ENCODE measurements around the gene HPCAL1. TPM values are rescaled to one million over a fixed set of nuclear protein-coding genes. Genes with fewer than 3 reads are reported as not detected.

HPCAL1 gene
- total RNA-seq, 1 experiment from 2014 or later, result 5.0 TPM

- no peaks in the 10 kb centered on the region for H3K79me2 ChIP-seq (ENCODE audit: low read length)
- no peak overlapping the region for H3K4me2 ChIP-seq (ENCODE audit: low read depth, low read length, poor library complexity, severe bottlenecking)
- DNase-seq, result no peak
- H3K9ac ChIP-seq (ENCODE audit: low read length), result no peak overlapping the region
- no peaks in the 10 kb centered on the region for H3K9me3 ChIP-seq (ENCODE audit: low read length)
- H2AFZ ChIP-seq (ENCODE audit: low read length), result no peak overlapping the region
- H3K36me3 ChIP-seq (ENCODE audit: insufficient read depth, low read length), result no peaks in the 10 kb centered on the region
- no peak overlapping the region for H3K27ac ChIP-seq (ENCODE audit: low read length)
- H3K27me3 ChIP-seq (ENCODE audit: low read length), result no peaks in the 10 kb centered on the region; the same call in 1 of the 2 replicates
- H3K4me1 ChIP-seq (ENCODE audit: low read length), result peaks cover 24% of the 10 kb centered on the region
- no peak overlapping the region for H3K4me3 ChIP-seq (ENCODE audit: low read length)
- H4K20me1 ChIP-seq (ENCODE audit: insufficient read depth, low read depth, low read length), result 0 out of 2 replicates have a peak, but pooled peaks cover 10% of the 10 kb centered on the region
- no peaks in the 10 kb centered on the region for H3K9me2 ChIP-seq (replicated peaks; ENCODE audit: insufficient read depth, low read length)
These were observed 26.2 kb downstream of the HPCAL1 start for GRCh38 chr2:10328670-10329579.

- H3K4me2 ChIP-seq (ENCODE audit: low read depth, low read length, poor library complexity, severe bottlenecking), result no peak overlapping the region
- no peak overlapping the region for H3K27ac ChIP-seq (ENCODE audit: low read length)
- no peaks in the 10 kb centered on the region for H3K36me3 ChIP-seq (ENCODE audit: insufficient read depth, low read length)
- H3K4me3 ChIP-seq (ENCODE audit: low read length), result no peak overlapping the region
- H3K9me3 ChIP-seq (ENCODE audit: low read length), result no peaks in the 10 kb centered on the region
- no peak overlapping the region for H3K9ac ChIP-seq (ENCODE audit: low read length)
- H2AFZ ChIP-seq (ENCODE audit: low read length), result no peak overlapping the region
- no peaks in the 10 kb centered on the region for H3K79me2 ChIP-seq (ENCODE audit: low read length)
- no peaks in the 10 kb centered on the region; the same call in 1 of the 2 replicates for H3K27me3 ChIP-seq (ENCODE audit: low read length)
- 0 out of 2 replicates have a peak, but pooled peaks cover 10% of the 10 kb centered on the region for H4K20me1 ChIP-seq (ENCODE audit: insufficient read depth, low read depth, low read length)
- no peak for DNase-seq
- H3K4me1 ChIP-seq (ENCODE audit: low read length), result peaks cover 24% of the 10 kb centered on the region
- H3K9me2 ChIP-seq (replicated peaks; ENCODE audit: insufficient read depth, low read length), result no peaks in the 10 kb centered on the region
These were observed 26.8 kb downstream of the HPCAL1 start for GRCh38 chr2:10329580-10329879.

GRCh38 chr2:10329880-10330699, 27.4 kb downstream of the HPCAL1 start:
- Histone ChIP-seq H3K9ac (ENCODE audit: low read length) (no peak overlapping the region), H3K9me2 (replicated peaks; ENCODE audit: insufficient read depth, low read length) (no peaks in the 10 kb centered on the region), H3K4me1 (ENCODE audit: low read length) (peaks cover 24% of the 10 kb centered on the region), H3K27ac (ENCODE audit: low read length) (no peak overlapping the region), H4K20me1 (ENCODE audit: insufficient read depth, low read depth, low read length) (0 out of 2 replicates have a peak, but pooled peaks cover 10% of the 10 kb centered on the region), H3K36me3 (ENCODE audit: insufficient read depth, low read length) (no peaks in the 10 kb centered on the region), H3K79me2 (ENCODE audit: low read length) (no peaks in the 10 kb centered on the region), H3K9me3 (ENCODE audit: low read length) (no peaks in the 10 kb centered on the region), H2AFZ (ENCODE audit: low read length) (no peak overlapping the region), H3K27me3 (ENCODE audit: low read length) (no peaks in the 10 kb centered on the region; the same call in 1 of the 2 replicates), H3K4me2 (ENCODE audit: low read depth, low read length, poor library complexity, severe bottlenecking) (no peak overlapping the region), H3K4me3 (ENCODE audit: low read length) (no peak overlapping the region)
- no peak for DNase-seq

- H3K4me3 ChIP-seq (ENCODE audit: low read length), result peak overlapping the region; percentile 38; the same call in 1 of the 2 replicates
- H3K4me1 ChIP-seq (ENCODE audit: low read length), result peaks cover 24% of the 10 kb centered on the region
- H3K9me2 ChIP-seq (replicated peaks; ENCODE audit: insufficient read depth, low read length), result no peaks in the 10 kb centered on the region
- H3K4me2 ChIP-seq (ENCODE audit: low read depth, low read length, poor library complexity, severe bottlenecking), result peak overlapping the region; percentile 40
- H2AFZ ChIP-seq (ENCODE audit: low read length), result no peak overlapping the region
- no peaks in the 10 kb centered on the region for H3K79me2 ChIP-seq (ENCODE audit: low read length)
- H3K27ac ChIP-seq (ENCODE audit: low read length), result no peak overlapping the region
- H3K27me3 ChIP-seq (ENCODE audit: low read length), result no peaks in the 10 kb centered on the region; the same call in 1 of the 2 replicates
- H3K36me3 ChIP-seq (ENCODE audit: insufficient read depth, low read length), result no peaks in the 10 kb centered on the region
- H3K9ac ChIP-seq (ENCODE audit: low read length), result no peak overlapping the region
- H3K9me3 ChIP-seq (ENCODE audit: low read length), result no peaks in the 10 kb centered on the region
- H4K20me1 ChIP-seq (ENCODE audit: insufficient read depth, low read depth, low read length), result 0 out of 2 replicates have a peak, but pooled peaks cover 10% of the 10 kb centered on the region
- DNase-seq, result no peak
These were observed 28.0 kb downstream of the HPCAL1 start for GRCh38 chr2:10330700-10331026.

GRCh38 chr2:10331027-10331701, 28.5 kb downstream of the HPCAL1 start:
- peak overlapping the region; percentile 48 for H3K9ac ChIP-seq (ENCODE audit: low read length)
- H3K4me1 ChIP-seq (ENCODE audit: low read length), result peaks cover 24% of the 10 kb centered on the region
- H3K4me3 ChIP-seq (ENCODE audit: low read length), result peak overlapping the region; percentile 38; the same call in 1 of the 2 replicates
- peak overlapping the region; percentile 36; the same call in 1 of the 2 replicates for H2AFZ ChIP-seq (ENCODE audit: low read length)
- H3K36me3 ChIP-seq (ENCODE audit: insufficient read depth, low read length), result no peaks in the 10 kb centered on the region
- 0 out of 2 replicates have a peak, but pooled peaks cover 10% of the 10 kb centered on the region for H4K20me1 ChIP-seq (ENCODE audit: insufficient read depth, low read depth, low read length)
- H3K9me2 ChIP-seq (replicated peaks; ENCODE audit: insufficient read depth, low read length), result no peaks in the 10 kb centered on the region
- peak overlapping the region; percentile 40 for H3K4me2 ChIP-seq (ENCODE audit: low read depth, low read length, poor library complexity, severe bottlenecking)
- no peaks in the 10 kb centered on the region for H3K79me2 ChIP-seq (ENCODE audit: low read length)
- no peak for DNase-seq
- H3K9me3 ChIP-seq (ENCODE audit: low read length), result no peaks in the 10 kb centered on the region
- no peaks in the 10 kb centered on the region; the same call in 1 of the 2 replicates for H3K27me3 ChIP-seq (ENCODE audit: low read length)
- no peak overlapping the region for H3K27ac ChIP-seq (ENCODE audit: low read length)

GRCh38 chr2:10331702-10332401, 29.1 kb downstream of the HPCAL1 start:
- Histone ChIP-seq H3K4me3 (ENCODE audit: low read length) (peak overlapping the region; percentile 38; the same call in 1 of the 2 replicates), H3K9me3 (ENCODE audit: low read length) (no peaks in the 10 kb centered on the region), H3K4me2 (ENCODE audit: low read depth, low read length, poor library complexity, severe bottlenecking) (peak overlapping the region; percentile 40), H3K9ac (ENCODE audit: low read length) (peak overlapping the region; percentile 48; the same call in 1 of the 2 replicates), H3K79me2 (ENCODE audit: low read length) (no peaks in the 10 kb centered on the region), H3K4me1 (ENCODE audit: low read length) (peaks cover 24% of the 10 kb centered on the region), H3K27ac (ENCODE audit: low read length) (no peak overlapping the region), H3K36me3 (ENCODE audit: insufficient read depth, low read length) (no peaks in the 10 kb centered on the region), H3K9me2 (replicated peaks; ENCODE audit: insufficient read depth, low read length) (no peaks in the 10 kb centered on the region), H3K27me3 (ENCODE audit: low read length) (no peaks in the 10 kb centered on the region; the same call in 1 of the 2 replicates), H4K20me1 (ENCODE audit: insufficient read depth, low read depth, low read length) (0 out of 2 replicates have a peak, but pooled peaks cover 4% of the 10 kb centered on the region), H2AFZ (ENCODE audit: low read length) (no peak overlapping the region)
- no peak for DNase-seq

GRCh38 chr2:10332402-10333246, 29.9 kb downstream of the HPCAL1 start:
- DNase-seq, result no peak
- Histone ChIP-seq H3K27ac (ENCODE audit: low read length) (no peak overlapping the region), H4K20me1 (ENCODE audit: insufficient read depth, low read depth, low read length) (no peaks in the 10 kb centered on the region), H3K9me3 (ENCODE audit: low read length) (no peaks in the 10 kb centered on the region), H3K36me3 (ENCODE audit: insufficient read depth, low read length) (no peaks in the 10 kb centered on the region), H3K9ac (ENCODE audit: low read length) (no peak overlapping the region), H3K9me2 (replicated peaks; ENCODE audit: insufficient read depth, low read length) (no peaks in the 10 kb centered on the region), H3K27me3 (ENCODE audit: low read length) (no peaks in the 10 kb centered on the region; the same call in 1 of the 2 replicates), H3K79me2 (ENCODE audit: low read length) (no peaks in the 10 kb centered on the region), H2AFZ (ENCODE audit: low read length) (no peak overlapping the region), H3K4me2 (ENCODE audit: low read depth, low read length, poor library complexity, severe bottlenecking) (no peak overlapping the region), H3K4me3 (ENCODE audit: low read length) (no peak overlapping the region), H3K4me1 (ENCODE audit: low read length) (peaks cover 24% of the 10 kb centered on the region)
